HepG2 (cell line): ENCODE data around the gene VIPR1. TPM values are rescaled to one million over a fixed set of nuclear protein-coding genes. Genes with fewer than 3 reads are reported as not detected.

Experiments
- ATAC-seq: fragments of 200-7000 bp; cut with Tn5 transposase; 3 replicates; pipeline ENCODE4 v1.9.1; 2020; ENCODE audit warnings: mild to moderate bottlenecking, moderate library complexity
- BruUV-seq: library from RNA; stranded (reverse); fragments of 400-500 nt; replicated peaks from 2 replicates; lab custom pipeline; 2021; lab: Mats Ljungman, UMichigan
- CTCF ChIA-PET: fragments of 300-600 bp; formaldehyde crosslinking; extraction: SDS; loops from one replicate; lab custom pipeline; 2021; ENCODE audit warnings: low total read pairs, inconsistent platforms, low intra/inter-chr PET ratio; lab: Yijun Ruan, JAX
- POLR2A ChIA-PET: fragments of 350-600 bp; sonication (Branson Sonifier 250); formaldehyde crosslinking; loops from one replicate; lab custom pipeline; 2020; ENCODE audit warnings: antibody characterized with exemption, inconsistent platforms; lab: Yijun Ruan, JAX
- DNase-seq: peaks from one replicate; pipeline ENCODE4 v3.0.0-alpha.2; 2015; ENCODE audit warnings: low spot score
- FAIRE-seq: peaks from 3 replicates; lab custom pipeline; 2011; peaks lifted over from hg19 to GRCh38; lab: Jason Lieb, UNC
- H2AFZ ChIP-seq: one replicate; pipeline ENCODE4 v1.6.1; 2011; ENCODE audit warnings: low read length, inconsistent platforms
- H3K27ac ChIP-seq: fragments of 300-600 bp; 3 replicates; pipeline ENCODE4 v1.8.0; 2011; ENCODE audit warnings: mixed run types, mild to moderate bottlenecking, mixed read lengths, low read length, inconsistent platforms; ENCODE audit not compliant: insufficient read depth; ENCODE audit errors: extremely low read length
- H3K27me3 ChIP-seq, 2 experiments: fragments of 200-600 bp in 1 of 2; 2 replicates in 1 of 2; 3 replicates in 1 of 2; pipeline versions ENCODE4 v1.6.0 to v1.8.0; 2011; ENCODE audit warnings: low read length in 2 of 2, mild to moderate bottlenecking in 2 of 2, moderate library complexity in 2 of 2, inconsistent platforms in 1 of 2; ENCODE audit not compliant: insufficient read depth in 2 of 2, control insufficient read depth in 1 of 2
- H3K36me3 ChIP-seq, 2 experiments: fragments of 200-600 bp in 1 of 2; replicated peaks in 1 of 2; 2 replicates in 1 of 2; 3 replicates in 1 of 2; pipeline versions ENCODE4 v1.5.1 to v1.8.0; 2011; ENCODE audit warnings: low read length in 2 of 2, inconsistent platforms in 1 of 2; ENCODE audit not compliant: insufficient read depth in 2 of 2, control insufficient read depth in 1 of 2
- H3K4me1 ChIP-seq: 2 replicates; pipeline ENCODE4 v1.5.1; 2012; ENCODE audit warnings: low read length, inconsistent platforms; ENCODE audit not compliant: insufficient read depth
- H3K4me2 ChIP-seq: 2 replicates; pipeline ENCODE4 v1.6.0; 2011; ENCODE audit warnings: low read depth, low read length, inconsistent platforms
- H3K4me3 ChIP-seq, 3 experiments: fragments of 200-600 bp in 1 of 3; sonication (generic), shearing (Covaris generic) in 1 of 3; replicated peaks in 1 of 3; 2 replicates each; pipeline ENCODE4 v1.5.1; 2011 to 2016; ENCODE audit warnings: low read length in 3 of 3, inconsistent platforms in 2 of 3, low read depth in 2 of 3, mild to moderate bottlenecking in 2 of 3, control low read depth in 1 of 3, mixed read lengths in 1 of 3; ENCODE audit not compliant: insufficient read depth in 1 of 3
- H3K79me2 ChIP-seq: one replicate; pipeline ENCODE4 v1.6.1; 2011; ENCODE audit warnings: low read length, inconsistent platforms; ENCODE audit not compliant: insufficient read depth
- H3K9ac ChIP-seq: 2 replicates; pipeline ENCODE4 v1.6.0; 2011; ENCODE audit warnings: mild to moderate bottlenecking, low read depth, low read length, inconsistent platforms; ENCODE audit not compliant: insufficient read depth
- H3K9me3 ChIP-seq: 2 replicates; pipeline ENCODE4 v1.5.1; 2012; ENCODE audit warnings: mild to moderate bottlenecking, low read length
- H4K20me1 ChIP-seq: 2 replicates; pipeline ENCODE4 v1.6.0; 2011; ENCODE audit warnings: inconsistent platforms, mild to moderate bottlenecking, low read length, moderate library complexity; ENCODE audit not compliant: insufficient read depth
- HMGXB4 ChIP-seq, 2 experiments: sonication (generic) in 1 of 2; formaldehyde crosslinking in 1 of 2; IDR thresholded peaks; 2 replicates each; pipeline versions ENCODE4 v1.4.0 to v1.6.1; 2018 to 2020; ENCODE audit warnings: missing genetic modification reagents in 2 of 2, borderline replicate concordance in 1 of 2, low read depth in 1 of 2, mild to moderate bottlenecking in 1 of 2, missing biosample characterization in 1 of 2
- JUN ChIP-seq: sonication (generic); formaldehyde crosslinking; IDR thresholded peaks from 2 replicates; pipeline ENCODE4 v1.4.0; 2020; ENCODE audit warnings: mild to moderate bottlenecking, missing genetic modification reagents
- MBD4 ChIP-seq: IDR thresholded peaks from 2 replicates; pipeline ENCODE4 v1.6.1; 2012; ENCODE audit warnings: low read length, inconsistent platforms, borderline replicate concordance
- MXD3 ChIP-seq: IDR thresholded peaks from 2 replicates; pipeline ENCODE4 v1.6.1; 2016; ENCODE audit warnings: mild to moderate bottlenecking, missing biosample characterization, missing genetic modification reagents
- NFATC3 ChIP-seq: sonication (generic); formaldehyde crosslinking; IDR thresholded peaks from 2 replicates; pipeline ENCODE4 v1.5.1; 2020; ENCODE audit warnings: mild to moderate bottlenecking, missing genetic modification reagents
- RARG ChIP-seq: sonication (generic); formaldehyde crosslinking; IDR thresholded peaks from 2 replicates; pipeline ENCODE4 v1.4.0; 2020; ENCODE audit warnings: low read depth, mild to moderate bottlenecking, missing genetic modification reagents
- RCOR2 ChIP-seq: IDR thresholded peaks from 2 replicates; pipeline ENCODE4 v1.6.1; 2016; ENCODE audit warnings: missing biosample characterization, missing genetic modification reagents
- SMARCC2 ChIP-seq: fragments of 450-650 bp; IDR thresholded peaks from 2 replicates; pipeline ENCODE4 v1.6.1; 2017; ENCODE audit warnings: antibody characterized with exemption, mild to moderate bottlenecking
- TRIM24 ChIP-seq: sonication (generic); formaldehyde crosslinking; IDR thresholded peaks from 2 replicates; pipeline ENCODE4 v1.8.0; 2022; ENCODE audit warnings: mild to moderate bottlenecking, missing genetic modification reagents
- ZFP91 ChIP-seq: sonication (generic); formaldehyde crosslinking; IDR thresholded peaks from 2 replicates; pipeline ENCODE4 v1.9.0; 2022; ENCODE audit warnings: missing genetic modification reagents, mild to moderate bottlenecking, borderline replicate concordance
- ZKSCAN5 ChIP-seq: sonication (generic); formaldehyde crosslinking; IDR thresholded peaks from 2 replicates; pipeline ENCODE4 v1.5.1; 2020; ENCODE audit warnings: mild to moderate bottlenecking, missing genetic modification reagents
- ZNF468 ChIP-seq: sonication (generic); formaldehyde crosslinking; IDR thresholded peaks from 2 replicates; pipeline ENCODE4 v1.8.0; 2022; ENCODE audit warnings: mild to moderate bottlenecking, moderate library complexity, missing genetic modification reagents
- ZNF512 ChIP-seq: sonication (generic); formaldehyde crosslinking; IDR thresholded peaks from 2 replicates; pipeline ENCODE4 v1.4.0; 2020; ENCODE audit warnings: mild to moderate bottlenecking, missing genetic modification reagents
- ZNF580 ChIP-seq: IDR thresholded peaks from 2 replicates; pipeline ENCODE4 v1.6.1; 2016; ENCODE audit warnings: low read depth, borderline replicate concordance
- ZNF839 ChIP-seq: sonication (generic); formaldehyde crosslinking; IDR thresholded peaks from 2 replicates; pipeline ENCODE4 v1.4.0; 2020; ENCODE audit warnings: missing genetic modification reagents, mild to moderate bottlenecking, borderline replicate concordance
- ZNF878 ChIP-seq: sonication (generic); formaldehyde crosslinking; IDR thresholded peaks from 2 replicates; pipeline ENCODE4 v1.8.1; 2023; ENCODE audit warnings: mild to moderate bottlenecking, missing genetic modification reagents, moderate library complexity
- WGBS: methylation state at CpG from one replicate; pipeline ENCODE4 v1.1.6; 2017; ENCODE audit warnings: low lambda C conversion rate; 5-methylcytosine and 5-hydroxymethylcytosine counted together
- in situ Hi-C: cut with HindIII; loops from 2 replicates; pipeline ENCODE4 v1.10.0; 2017; ENCODE audit warnings: low pct_unique_long_range_greater_than_20kb; ENCODE audit not compliant: extremely low pct_ligation_motif_present
- intact Hi-C: fragments of 100-400 bp; cut with micrococcal nuclease; formaldehyde crosslinking; loops from one replicate; pipeline ENCODE4 v1.10.0; 2022; ENCODE audit not compliant: unreplicated experiment
- polyA plus RNA-seq, 8 experiments: library from polyadenylated mRNA; depleted of rRNA in 3 of 8; stranded (reverse) in 7 of 8; unstranded in 1 of 8; fragments of >200 nt; fragmentation: Illumina TruSeq in 4 of 8; extraction: Trizol in 4 of 8; gene quantifications; 2 replicates each; pipeline versions ENCODE4 v1.2.1 to v1.2.3, GENCODE V29; 2011 to 2016; ENCODE audit warnings: low read depth in 4 of 8, missing spikeins in 1 of 8, mixed read lengths in 1 of 8; ENCODE audit not compliant: insufficient read depth in 1 of 8
- total RNA-seq, 5 experiments: library from RNA; depleted of rRNA; stranded (reverse); fragments of >200 nt; fragmentation: Illumina TruSeq; extraction: Trizol; gene quantifications; 2 replicates each; pipeline ENCODE4 v1.2.3, GENCODE V29; 2016; ENCODE audit warnings: low read depth in 1 of 5
- TF ChIP-seq, protein P1 (sequence below): sonication (generic); formaldehyde crosslinking; IDR thresholded peaks from 2 replicates; pipeline ENCODE4 v1.5.1; 2020; ENCODE audit warnings: missing genetic modification reagents, mild to moderate bottlenecking, borderline replicate concordance

VIPR1 gene
- total and polyA plus RNA-seq, 2 of the 13 experiments (the other 11 are each of a cell fraction or from before 2014, with no cell fraction given): 0.04 to 0.11 TPM

DNA sequence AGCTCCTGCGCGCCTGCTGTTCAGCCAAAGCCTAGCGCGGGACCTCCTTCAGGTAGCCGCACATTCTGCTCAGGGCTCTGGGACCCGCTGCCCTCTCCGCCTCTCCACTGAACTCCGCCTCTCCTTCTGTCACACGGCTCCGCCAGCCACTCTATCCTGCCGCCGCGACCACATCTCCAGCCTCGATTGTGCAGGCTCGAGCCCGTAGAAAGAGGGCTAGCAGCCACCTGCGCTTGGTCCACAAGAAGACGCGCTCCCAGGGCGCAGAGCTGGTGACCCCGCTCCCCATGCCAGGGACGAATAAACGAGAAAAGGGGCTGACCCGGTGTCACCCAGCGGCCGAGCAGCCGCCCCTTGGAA lies 1.1 kb upstream of the VIPR1 start:
- peak overlapping the region; percentile 84 for H3K4me2 ChIP-seq
- 12% methylated on average over 13 of the region's 27 CpGs for WGBS
- ATAC-seq (peak; percentile 9), FAIRE-seq (no peak), DNase-seq (no peak)
- H3K27me3 ChIP-seq: peaks cover 10 to 60% of the 10 kb centered on the region in 2 experiments; a peak in 4 of 5 replicates
- no peaks in the 10 kb centered on the region for H3K9me3 ChIP-seq
- ChIA-PET POLR2A (no interaction called here), CTCF (interaction anchor here (0.6 to 1.9 kb wide), 2 partner anchors 46 to 71 kb away, joined by 3 to 6 read pairs; no protein-coding TSS in a partner anchor)
- H3K36me3 ChIP-seq: no peaks in the 10 kb centered on the region
- intact Hi-C loops (loop anchor here (5.0 kb wide), 1 partner anchor 41 kb away; no protein-coding TSS in a partner anchor), in situ Hi-C loops (no loop called here)
- H4K20me1 ChIP-seq: no peaks in the 10 kb centered on the region
- H3K4me1 ChIP-seq: peaks cover 24% of the 10 kb centered on the region
- no peak overlapping the region for H3K9ac ChIP-seq
- H3K79me2 ChIP-seq: no peaks in the 10 kb centered on the region
- H3K27ac ChIP-seq: no peak overlapping the region
- no peak overlapping the region for H2AFZ ChIP-seq
- peak overlapping the region in 2 of 3 experiments; percentile 46 to 69; a peak in 1 of 6 replicates for H3K4me3 ChIP-seq
- no TSS peak for BruUV-seq
- TF ChIP-seq JUN (CRISPR knock-in tag) (no peak), ZNF580 (no peak), ZNF468 (CRISPR knock-in tag) (no peak), MXD3 (no peak), NFATC3 (CRISPR knock-in tag) (no peak), SMARCC2 (no peak), RCOR2 (no peak), RARG (no peak), ZFP91 (no peak), TRIM24 (CRISPR knock-in tag) (no peak), ZKSCAN5 (no peak), ZNF512 (CRISPR knock-in tag) (no peak), ZNF878 (CRISPR knock-in tag) (no peak), HMGXB4 (CRISPR knock-in tag; IDR thresholded peaks at IDR 0.05; ENCODE audit: borderline replicate concordance in 1 of 2, low read depth in 1 of 2) (no peak), ZNF839 (CRISPR knock-in tag) (no peak), MBD4 (no peak)
- TF ChIP-seq, protein P1, sequence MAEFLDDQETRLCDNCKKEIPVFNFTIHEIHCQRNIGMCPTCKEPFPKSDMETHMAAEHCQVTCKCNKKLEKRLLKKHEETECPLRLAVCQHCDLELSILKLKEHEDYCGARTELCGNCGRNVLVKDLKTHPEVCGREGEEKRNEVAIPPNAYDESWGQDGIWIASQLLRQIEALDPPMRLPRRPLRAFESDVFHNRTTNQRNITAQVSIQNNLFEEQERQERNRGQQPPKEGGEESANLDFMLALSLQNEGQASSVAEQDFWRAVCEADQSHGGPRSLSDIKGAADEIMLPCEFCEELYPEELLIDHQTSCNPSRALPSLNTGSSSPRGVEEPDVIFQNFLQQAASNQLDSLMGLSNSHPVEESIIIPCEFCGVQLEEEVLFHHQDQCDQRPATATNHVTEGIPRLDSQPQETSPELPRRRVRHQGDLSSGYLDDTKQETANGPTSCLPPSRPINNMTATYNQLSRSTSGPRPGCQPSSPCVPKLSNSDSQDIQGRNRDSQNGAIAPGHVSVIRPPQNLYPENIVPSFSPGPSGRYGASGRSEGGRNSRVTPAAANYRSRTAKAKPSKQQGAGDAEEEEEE (CRISPR knock-in tag): no peak
